Keratinocyte (primary cell): Measurements from ENCODE around the gene FBLIM1.

Experiments used
- CTCF ChIP-seq, 3 experiments: IDR thresholded peaks in 1 of 3; conservative IDR thresholded peaks in 1 of 3; optimal IDR thresholded peaks in 1 of 3; 2 replicates in 2 of 3; 3 replicates in 1 of 3; pipeline versions ENCODE3 to v1.5.1; 2011; ENCODE audit warnings: low read length in 3 of 3, mild to moderate bottlenecking in 3 of 3, moderate library complexity in 2 of 3, control low read depth in 1 of 3, inconsistent platforms in 1 of 3; ENCODE audit not compliant: insufficient read depth in 2 of 3; ENCODE audit errors: extremely low read depth in 1 of 3
- EZH2 ChIP-seq: IDR thresholded peaks from one replicate; pipeline ENCODE4 v1.6.1; 2012; ENCODE audit warnings: inconsistent platforms, mild to moderate bottlenecking, low read length, moderate library complexity

- TF ChIP-seq CTCF (optimal IDR thresholded peaks at IDR 0.05 in 1 of 3, IDR thresholded peaks at IDR 0.05 in 1 of 3, conservative IDR thresholded peaks at IDR 0.05 in 1 of 3; ENCODE audit: extremely low read depth in 1 of 3, insufficient read depth in 2 of 3, low read length in 3 of 3) (no peak), EZH2 (no peak)
Observed at GRCh38 chr1:15720861-15721260, 37.7 kb upstream of the FBLIM1 start.
